Ecto neural progenitor cell (in vitro differentiated cells): Measurements from ENCODE around the gene NFE2L3.
"Not testable (repeated sequence)": the region's sequence is repeated elsewhere in the genome, so short reads cannot be mapped to it uniquely, and the experiment has no call there.

Experiments used
- DNase-seq: peaks from one replicate; pipeline ENCODE4 v3.0.0-alpha.2; 2018; ENCODE audit warnings: low spot score

Gene NFE2L3, protein sequence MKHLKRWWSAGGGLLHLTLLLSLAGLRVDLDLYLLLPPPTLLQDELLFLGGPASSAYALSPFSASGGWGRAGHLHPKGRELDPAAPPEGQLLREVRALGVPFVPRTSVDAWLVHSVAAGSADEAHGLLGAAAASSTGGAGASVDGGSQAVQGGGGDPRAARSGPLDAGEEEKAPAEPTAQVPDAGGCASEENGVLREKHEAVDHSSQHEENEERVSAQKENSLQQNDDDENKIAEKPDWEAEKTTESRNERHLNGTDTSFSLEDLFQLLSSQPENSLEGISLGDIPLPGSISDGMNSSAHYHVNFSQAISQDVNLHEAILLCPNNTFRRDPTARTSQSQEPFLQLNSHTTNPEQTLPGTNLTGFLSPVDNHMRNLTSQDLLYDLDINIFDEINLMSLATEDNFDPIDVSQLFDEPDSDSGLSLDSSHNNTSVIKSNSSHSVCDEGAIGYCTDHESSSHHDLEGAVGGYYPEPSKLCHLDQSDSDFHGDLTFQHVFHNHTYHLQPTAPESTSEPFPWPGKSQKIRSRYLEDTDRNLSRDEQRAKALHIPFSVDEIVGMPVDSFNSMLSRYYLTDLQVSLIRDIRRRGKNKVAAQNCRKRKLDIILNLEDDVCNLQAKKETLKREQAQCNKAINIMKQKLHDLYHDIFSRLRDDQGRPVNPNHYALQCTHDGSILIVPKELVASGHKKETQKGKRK

GRCh38 chr7:26151953-26152781, at the start of gene NFE2L3:
TSS of gene NFE2L3 (plus strand) at chr7:26152198. CDS start at chr7:26152499, 301 bp downstream.
- DNase-seq: peak; percentile 79

DNA sequence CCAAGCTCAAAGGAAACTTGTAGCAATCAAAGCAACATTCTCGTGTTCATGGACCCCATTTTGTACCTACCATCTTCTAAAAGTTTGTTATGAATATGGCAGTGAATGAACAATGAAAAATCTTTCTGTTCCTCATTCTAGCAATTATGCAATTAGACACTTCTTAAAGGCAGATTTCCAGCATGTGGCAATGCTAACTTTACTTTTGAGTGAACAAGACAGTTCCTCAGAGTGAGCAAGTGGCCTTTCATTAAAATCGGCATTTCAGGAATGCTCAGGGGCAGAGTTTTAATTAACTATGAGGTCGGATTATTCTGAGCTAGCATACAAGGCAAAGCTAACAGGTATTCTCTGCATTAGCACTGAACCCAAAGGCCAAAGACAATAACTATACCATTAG, 48.4 kb upstream of the NFE2L3 start:
- DNase-seq: no peak

DNA sequence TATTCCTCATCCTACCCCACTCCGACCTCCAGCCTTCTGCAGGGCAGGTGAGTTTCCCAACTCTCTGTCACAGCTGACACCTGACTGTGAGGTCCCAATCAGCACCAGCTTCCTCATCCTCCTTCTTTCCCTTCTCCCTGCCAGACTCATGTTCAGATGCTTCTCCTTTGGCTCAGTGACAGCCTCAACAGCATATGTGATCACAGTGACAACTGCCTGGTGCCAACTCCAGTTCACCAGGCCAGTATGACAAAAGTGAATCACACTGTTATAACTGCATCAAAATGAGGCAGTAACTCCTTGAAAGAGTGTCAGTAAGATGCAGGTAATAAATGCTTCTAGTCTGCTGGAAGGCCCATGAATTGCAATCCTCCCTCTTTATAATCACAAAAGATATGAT, 46.8 kb upstream of the NFE2L3 start:
- DNase-seq: no peak

DNA sequence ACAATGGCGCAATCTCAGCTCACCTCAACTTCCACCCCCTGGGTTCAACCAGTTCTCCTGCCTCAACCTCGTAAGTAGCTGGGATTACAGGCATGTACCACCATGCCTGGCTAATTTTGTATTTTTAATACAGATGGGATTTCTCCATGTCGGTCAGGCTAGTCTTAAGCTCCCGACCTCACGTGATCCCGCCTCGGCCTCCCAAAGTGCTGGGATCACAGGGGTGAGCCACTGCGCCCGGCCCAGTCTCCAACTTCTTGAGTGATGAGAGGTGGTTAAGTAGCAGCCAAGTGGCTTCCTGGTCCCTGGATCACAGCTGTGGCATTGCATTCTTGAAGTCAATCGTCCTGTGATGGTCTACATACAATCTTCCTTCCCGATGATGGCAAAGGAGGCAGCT, 46.1 kb upstream of the NFE2L3 start:
- DNase-seq: no peak

DNA sequence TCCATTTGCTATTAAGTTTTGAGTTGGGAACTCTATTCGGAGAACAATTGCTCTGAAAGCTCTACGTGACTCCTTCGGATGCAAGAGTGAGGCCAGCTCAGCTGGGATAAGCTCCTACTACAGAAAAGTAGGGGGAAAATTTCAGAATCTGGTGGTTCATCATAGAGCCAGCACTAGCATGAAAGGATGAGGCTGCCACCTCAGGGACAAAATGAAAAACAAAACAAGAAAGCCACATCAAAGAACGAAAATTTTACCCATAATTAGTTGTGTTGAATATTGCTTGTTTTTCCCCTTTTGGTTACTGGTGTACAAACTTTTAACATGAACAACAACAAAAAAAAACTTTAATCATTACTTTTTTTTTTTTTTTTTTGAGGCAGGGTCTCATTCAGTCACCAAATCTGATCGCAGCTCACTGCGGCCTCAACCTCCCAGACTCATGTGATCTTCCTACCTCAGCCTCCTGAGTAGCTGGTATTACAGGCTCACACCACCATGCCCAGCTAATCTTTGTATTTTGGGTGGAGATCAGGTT, 39.7 kb upstream of the NFE2L3 start:
- no peak for DNase-seq

- no peak for DNase-seq
These were observed 36.3 kb upstream of the NFE2L3 start for GRCh38 chr7:26115650-26116049.

GRCh38 chr7:26117142-26117807, 34.7 kb upstream of the NFE2L3 start:
- DNase-seq: no peak

- no peak for DNase-seq
These were observed 34.0 kb upstream of the NFE2L3 start for GRCh38 chr7:26117970-26118369.

DNA sequence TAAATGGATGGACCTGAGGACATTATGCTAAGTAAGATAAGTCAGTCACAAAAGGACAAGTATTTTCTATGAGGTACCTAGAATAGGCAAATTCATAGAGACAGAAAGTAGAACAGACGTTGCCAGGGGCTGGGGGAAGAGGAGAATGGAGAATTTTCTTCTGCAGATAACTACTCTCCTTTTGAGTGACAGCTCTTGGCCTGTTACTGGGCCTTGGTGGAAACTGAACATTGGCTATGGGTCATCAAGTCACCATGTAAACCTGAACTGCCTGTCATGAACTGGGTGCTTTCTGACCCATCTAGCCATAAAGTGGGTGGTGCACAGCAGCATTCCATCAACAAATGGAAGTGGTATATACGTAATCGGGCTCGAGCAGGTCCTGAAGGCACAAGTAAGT, 29.3 kb upstream of the NFE2L3 start:
- DNase-seq: no peak

GRCh38 chr7:26124775-26125174, 27.2 kb upstream of the NFE2L3 start:
- not testable (repeated sequence) for DNase-seq

GRCh38 chr7:26127411-26127810, 24.6 kb upstream of the NFE2L3 start:
- no peak for DNase-seq

DNA sequence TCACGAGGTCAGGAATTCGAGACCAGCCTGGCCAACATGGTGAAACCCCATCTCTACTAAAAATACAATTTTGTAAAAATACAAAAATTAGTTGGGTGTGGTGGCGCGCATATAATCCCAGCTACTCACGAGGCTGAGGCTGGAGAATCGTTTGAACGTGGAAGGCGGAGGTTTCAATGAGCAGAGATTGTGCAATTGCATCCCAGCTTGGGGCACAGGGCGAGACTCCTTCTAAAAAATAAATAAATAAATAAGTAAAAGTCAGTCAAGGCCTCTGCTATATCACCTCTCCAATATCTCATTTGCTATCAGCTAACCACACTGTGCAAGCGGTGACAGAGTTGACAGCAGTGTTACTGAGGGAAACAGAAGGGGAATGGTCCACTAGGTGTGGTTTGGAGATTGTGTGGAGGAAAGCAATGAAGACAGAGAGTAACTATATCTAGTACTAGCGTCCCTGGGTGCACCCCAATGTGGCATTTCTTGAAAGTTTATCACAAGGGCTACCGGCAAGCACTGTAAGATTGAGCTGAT, 20.9 kb upstream of the NFE2L3 start:
- no peak for DNase-seq

GRCh38 chr7:26135076-26135475, 16.9 kb upstream of the NFE2L3 start:
- DNase-seq: no peak

- DNase-seq: no peak
These were observed 16.4 kb upstream of the NFE2L3 start for GRCh38 chr7:26135551-26135950.

DNA sequence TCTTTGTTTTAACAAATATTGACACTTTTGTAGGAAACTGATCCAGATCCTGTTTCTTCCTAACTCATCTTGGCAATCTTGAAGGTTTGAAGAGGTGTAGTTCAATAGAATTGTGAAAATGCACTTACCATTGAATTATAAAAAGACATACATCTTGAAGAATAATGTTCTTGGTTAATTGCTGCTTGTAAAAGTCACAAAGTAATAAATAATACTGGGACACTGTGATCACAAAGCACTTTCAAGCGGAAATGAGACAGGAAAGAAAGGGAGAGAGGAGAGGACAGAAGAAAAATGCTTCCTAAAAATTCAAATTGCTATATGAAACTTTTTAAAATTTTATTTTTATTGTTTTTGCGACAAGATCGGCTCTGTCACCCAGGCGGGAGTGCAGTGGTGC, 15.2 kb upstream of the NFE2L3 start:
- DNase-seq: no peak

GRCh38 chr7:26140380-26140779, 11.6 kb upstream of the NFE2L3 start:
- DNase-seq: no peak

DNA sequence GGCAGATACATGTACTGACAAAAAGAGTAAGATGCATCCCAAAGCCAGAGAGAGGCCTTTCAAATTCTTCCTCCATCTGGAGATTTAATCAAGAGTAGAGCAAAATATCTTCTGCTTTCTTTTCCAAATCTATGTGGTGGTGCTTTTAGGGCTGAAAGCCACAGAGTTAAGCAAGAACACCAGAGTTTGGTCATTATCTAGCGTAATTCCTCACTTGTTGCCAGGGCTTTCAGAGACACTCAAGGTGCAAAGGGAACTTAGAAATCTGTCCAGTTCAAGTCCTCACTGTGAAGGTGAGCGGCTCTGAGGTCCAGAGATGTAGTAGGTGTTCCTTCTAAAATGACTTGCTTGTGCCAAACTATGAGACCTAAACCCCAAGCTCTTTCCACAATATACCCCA, 10.9 kb upstream of the NFE2L3 start:
- no peak for DNase-seq

DNA sequence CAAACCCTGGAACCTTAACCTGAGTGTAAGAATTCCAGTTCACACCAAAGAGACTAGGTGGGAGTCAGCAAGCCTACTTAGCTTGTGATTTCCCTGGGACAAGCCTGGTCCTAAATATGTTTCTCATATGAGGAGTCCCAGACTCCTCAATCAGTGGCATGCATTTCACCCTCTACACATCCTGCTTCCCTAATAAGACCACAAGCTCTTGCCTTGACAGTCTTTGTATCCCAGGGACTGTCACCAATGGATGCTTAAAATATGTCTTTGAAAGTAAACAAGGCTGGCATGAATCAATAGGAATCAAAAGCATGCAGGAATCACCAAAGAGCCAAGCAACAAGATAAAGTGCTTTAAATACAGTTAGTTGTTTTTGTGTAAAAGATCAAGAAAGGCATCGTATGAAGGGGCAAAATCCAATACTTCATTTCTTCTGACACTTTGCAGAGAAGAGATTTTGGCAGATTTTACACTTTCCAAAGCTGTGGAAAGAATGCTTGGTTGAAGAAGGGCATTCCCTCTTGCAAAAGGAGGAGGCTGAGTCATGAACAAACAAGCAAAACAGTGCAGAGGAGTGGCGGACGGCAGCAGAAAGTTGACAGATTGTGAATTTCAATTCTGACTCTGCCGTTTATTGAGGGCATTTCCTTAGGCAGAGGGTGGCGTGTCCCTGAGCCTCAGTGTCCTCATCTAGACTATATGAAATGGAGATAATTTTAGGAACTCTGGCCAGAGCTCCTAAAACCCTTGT, 8.5 kb upstream of the NFE2L3 start:
- no peak for DNase-seq

- no peak for DNase-seq
These were observed 7.6 kb upstream of the NFE2L3 start for GRCh38 chr7:26144184-26145080.

DNA sequence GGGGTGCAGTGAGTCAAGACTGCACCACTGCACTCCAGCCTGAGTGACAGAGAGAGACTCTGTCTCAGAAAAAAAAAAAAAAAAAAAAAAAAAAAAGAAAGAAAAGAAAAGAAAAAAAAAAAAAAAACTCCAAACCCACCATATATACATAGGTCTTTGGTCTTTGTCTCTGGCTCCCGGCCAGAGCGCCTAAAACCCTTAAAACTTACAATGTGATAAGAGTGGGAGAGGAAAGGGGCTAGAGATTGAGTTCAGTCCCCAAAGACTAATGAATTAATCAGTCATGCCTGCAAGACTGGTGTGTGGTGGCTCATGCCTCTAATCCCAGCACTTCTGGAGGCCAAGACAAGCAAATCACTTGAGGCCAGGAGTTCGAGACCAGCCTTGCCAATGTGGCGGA, 6.8 kb upstream of the NFE2L3 start:
- DNase-seq: no peak
